SH-SY5Y (cell line): ENCODE measurements around the gene SYT6.

Experiments
- GATA2 ChIP-seq: IDR thresholded peaks from 2 replicates; pipeline ENCODE4 v1.6.1; 2011; ENCODE audit warnings: mild to moderate bottlenecking, low read depth, low read length
- GATA3 ChIP-seq: IDR thresholded peaks from 2 replicates; pipeline ENCODE4 v1.6.1; 2011; ENCODE audit warnings: low read depth, mild to moderate bottlenecking, low read length, moderate library complexity

The SYT6 gene

GRCh38 chr1:114082867-114083585, 70.6 kb downstream of the SYT6 start:
- TF ChIP-seq GATA3: no peak
- no peak for TF ChIP-seq GATA2

DNA sequence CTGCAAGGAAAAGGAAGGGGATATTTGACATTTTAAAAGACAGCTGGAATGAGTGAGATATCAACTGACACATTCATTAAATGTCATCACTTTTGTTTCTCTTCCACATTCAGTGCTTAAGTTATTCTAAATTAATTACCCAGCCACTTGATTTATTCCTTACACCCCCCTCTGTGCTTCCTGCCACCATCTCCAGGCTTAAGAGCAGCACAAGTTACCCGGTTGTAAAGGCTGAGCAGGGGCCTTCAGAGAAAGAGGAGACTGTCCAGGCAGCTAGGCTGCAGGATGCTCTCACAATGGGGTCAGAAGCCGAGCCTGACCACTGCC, 71.4 kb downstream of the SYT6 start:
- TF ChIP-seq GATA2 (no peak), GATA3 (no peak)

- TF ChIP-seq GATA3 (no peak), GATA2 (no peak)
Observed at GRCh38 chr1:114081437-114082303, 72.0 kb downstream of the SYT6 start.

DNA sequence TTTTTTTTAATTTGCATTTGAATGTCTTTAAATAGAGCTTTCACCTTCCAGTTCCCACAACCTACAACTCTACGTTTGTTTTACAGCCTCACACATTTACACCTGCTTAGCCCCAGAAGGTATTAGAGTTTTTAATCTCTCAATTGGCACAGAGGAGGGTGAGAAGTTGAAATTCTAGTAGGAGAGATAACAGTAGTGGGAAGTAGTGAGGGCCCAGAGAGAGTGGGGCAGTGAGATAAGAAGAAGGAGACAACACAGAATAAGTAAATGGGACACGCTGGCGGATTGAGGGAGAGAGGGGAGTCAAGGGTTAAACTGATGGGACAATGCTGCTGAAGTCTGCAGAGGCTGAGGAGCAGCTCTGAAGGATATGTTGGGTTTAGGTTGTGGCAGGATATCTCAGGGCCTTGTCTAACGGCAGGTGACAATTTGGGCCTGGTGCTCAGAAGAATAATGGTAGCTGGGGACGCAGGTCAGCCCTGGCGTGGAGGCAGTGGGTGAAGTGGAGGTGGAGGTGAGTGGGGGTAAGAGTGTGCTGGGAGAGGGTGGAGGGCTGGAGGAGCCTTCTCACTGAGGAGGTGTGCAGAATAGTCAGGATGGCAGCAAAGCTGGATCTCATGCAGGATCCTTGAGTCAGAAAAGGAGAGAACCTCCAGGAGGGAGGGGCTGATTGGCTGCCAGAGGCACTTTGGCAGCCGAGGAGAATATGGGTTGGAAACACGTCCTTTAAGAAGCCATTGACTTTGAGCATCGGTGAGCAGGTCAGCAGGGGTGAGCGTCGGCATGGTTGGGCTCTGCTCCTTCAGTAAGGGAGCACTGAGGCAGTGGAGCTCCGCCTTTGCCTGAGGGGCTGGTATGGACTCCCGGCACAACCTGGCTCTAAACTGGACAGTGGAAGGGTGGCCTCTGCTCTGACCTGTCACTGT, 72.9 kb downstream of the SYT6 start:
- TF ChIP-seq GATA3 (no peak), GATA2 (no peak)

GRCh38 chr1:114079596-114080190, 74.0 kb downstream of the SYT6 start:
- TF ChIP-seq GATA3: no peak
- TF ChIP-seq GATA2: no peak

DNA sequence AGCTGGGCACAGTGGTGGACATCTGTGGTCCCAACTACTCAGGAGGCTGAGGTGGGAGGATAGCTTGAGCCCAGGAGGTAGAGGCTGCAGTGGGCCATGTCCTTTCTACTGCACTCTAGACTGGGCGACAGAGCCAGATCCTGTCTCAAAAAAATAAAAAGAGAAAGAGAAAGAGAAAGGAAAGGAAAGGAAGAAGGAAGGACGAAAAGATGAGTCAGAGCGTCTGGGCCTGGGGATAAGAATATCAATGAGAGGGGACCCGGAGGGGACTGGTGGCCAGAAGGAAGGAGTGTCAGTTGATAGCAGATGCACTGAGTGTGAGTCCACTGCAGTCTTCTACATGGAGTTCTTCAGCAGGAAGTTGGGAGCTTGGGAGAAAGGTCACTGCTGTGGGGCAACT, 75.6 kb downstream of the SYT6 start:
- TF ChIP-seq GATA3 (no peak), GATA2 (no peak)

DNA sequence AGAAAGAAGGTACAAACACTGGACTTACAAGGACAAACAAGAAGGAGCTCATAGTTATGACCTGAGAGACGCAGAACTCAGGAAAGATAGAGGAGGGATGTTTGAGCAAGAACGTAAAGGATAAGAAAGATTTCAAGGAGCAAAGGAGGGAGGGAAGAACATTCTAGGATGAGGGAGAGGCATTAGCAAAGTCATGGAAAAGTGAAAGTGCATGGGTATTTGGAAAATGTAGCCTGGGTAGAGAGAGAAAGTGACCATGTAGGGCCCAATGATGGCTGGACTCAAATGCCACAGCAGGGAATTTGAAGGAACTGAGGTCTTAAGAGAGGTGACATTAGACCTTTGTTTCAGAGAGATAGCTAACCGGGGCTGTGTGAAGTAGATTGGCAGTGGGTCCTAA, 76.5 kb downstream of the SYT6 start:
- TF ChIP-seq GATA3 (no peak), GATA2 (no peak)

DNA sequence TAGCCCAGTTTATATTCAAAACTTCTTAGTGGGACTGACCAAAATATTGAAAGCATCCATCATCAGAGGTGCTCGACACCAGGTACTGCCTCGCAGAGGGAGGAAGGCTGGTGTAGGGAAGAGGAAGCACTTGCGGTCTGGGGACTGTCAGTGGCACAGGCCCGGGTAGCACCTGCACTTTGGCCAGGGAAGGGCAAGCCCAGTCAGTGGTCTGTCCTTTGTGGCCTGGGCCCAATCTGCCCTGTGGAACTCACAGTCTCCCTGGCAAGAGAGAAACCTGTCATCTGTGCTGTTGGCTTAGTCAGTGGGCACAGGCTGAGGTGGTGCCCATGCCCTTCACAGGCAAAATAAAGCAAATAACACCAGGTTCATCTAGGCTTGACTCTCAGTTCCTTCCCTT, 77.4 kb downstream of the SYT6 start:
- TF ChIP-seq GATA2: no peak
- no peak for TF ChIP-seq GATA3

DNA sequence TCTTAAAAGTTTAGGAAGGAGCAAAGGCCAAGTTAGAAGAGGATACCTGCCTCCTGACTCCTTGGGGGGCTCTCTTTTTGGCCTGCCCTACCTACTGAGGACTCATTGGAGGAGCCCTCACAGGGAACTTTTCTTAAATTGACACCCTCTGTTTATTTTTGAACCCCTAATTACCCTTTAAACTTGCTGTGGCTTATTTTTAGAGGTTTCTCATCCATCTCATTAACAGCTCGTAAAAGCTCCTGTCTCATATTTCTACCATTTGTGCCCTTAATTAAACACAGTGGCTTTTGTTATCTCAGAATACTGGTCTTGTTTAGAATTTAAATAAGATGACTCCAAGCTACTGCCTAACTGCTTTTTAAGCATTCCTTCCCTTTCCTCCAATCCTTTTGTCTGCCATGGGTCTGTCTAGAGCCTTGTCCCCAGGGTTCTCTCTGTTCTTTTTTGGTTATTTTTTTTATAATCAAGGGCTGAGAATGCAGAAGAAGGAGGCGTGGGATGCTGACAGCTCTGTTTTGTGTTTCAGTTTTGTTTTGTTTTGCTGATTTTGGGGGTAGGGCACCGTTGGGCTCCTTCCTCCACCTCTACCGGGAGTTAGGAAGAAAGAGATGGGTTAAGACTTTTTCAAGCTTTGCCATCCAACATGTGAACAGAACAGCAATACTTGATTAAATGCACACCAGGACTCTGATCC, 78.0 kb downstream of the SYT6 start:
- TF ChIP-seq GATA2: no peak

GRCh38 chr1:114075105-114075504, 78.6 kb downstream of the SYT6 start:
- TF ChIP-seq GATA2: no peak
- no peak for TF ChIP-seq GATA3

DNA sequence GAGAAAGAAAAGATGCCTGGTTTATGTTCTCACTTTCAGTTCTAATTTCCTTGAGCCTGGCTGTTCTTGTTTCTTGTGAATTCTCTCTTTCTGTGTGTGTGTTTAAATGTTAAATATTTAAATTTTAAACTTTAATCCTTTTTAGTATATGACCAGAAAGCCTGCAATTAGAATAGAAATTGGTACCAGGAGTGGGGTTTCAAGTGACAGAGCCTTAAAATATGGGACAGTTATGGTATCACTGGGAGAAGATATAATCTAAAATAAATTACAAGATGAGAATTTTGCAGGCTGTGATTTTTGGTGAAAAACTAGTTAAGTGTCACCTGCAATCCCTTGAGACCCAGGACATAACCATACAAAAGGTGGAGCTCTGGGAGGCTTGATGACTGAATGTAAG, 81.4 kb downstream of the SYT6 start:
- TF ChIP-seq GATA2 (no peak), GATA3 (no peak)

GRCh38 chr1:114063544-114063943, 90.1 kb downstream of the SYT6 start:
- TF ChIP-seq GATA2 (no peak), GATA3 (no peak)

- no peak for TF ChIP-seq GATA3
Observed at GRCh38 chr1:114062477-114063099, 91.1 kb downstream of the SYT6 start.
